HEK293 (cell line): ENCODE data around the gene NID1.

Experiments
- CTCF ChIA-PET: fragments of 350-600 bp; formaldehyde crosslinking; extraction: SDS; loops from one replicate; lab custom pipeline; 2021; ENCODE audit warnings: antibody characterized with exemption; lab: Yijun Ruan, JAX
- POLR2A ChIA-PET: fragments of 300-600 bp; formaldehyde crosslinking; extraction: SDS; loops from one replicate; lab custom pipeline; 2020; ENCODE audit warnings: antibody characterized with exemption, inconsistent platforms; lab: Yijun Ruan, JAX
- H3K27ac ChIP-seq: fragments of 200-500 bp; sonication (Bioruptor generic); 2 replicates; pipeline ENCODE4 v1.5.1; 2014; ENCODE audit warnings: low read depth, low read length, control low read depth, inconsistent platforms; ENCODE audit errors: extremely low read depth
- H3K36me3 ChIP-seq, 2 experiments: fragments of 200-500 bp in 1 of 2; sonication (Bioruptor generic) in 1 of 2; 1 replicate in 1 of 2; 2 replicates in 1 of 2; pipeline ENCODE4 v1.5.1; 2014 to 2017; ENCODE audit warnings: inconsistent platforms in 2 of 2, low read length in 2 of 2; ENCODE audit not compliant: control insufficient read depth in 2 of 2, insufficient read depth in 1 of 2
- H3K4me1 ChIP-seq: fragments of 200-500 bp; sonication (Bioruptor generic); 2 replicates; pipeline ENCODE4 v1.5.1; 2014; ENCODE audit warnings: mild to moderate bottlenecking, low read length, inconsistent platforms; ENCODE audit not compliant: control insufficient read depth, insufficient read depth
- H3K4me3 ChIP-seq: 2 replicates; pipeline ENCODE4 v1.5.1; 2011; ENCODE audit warnings: low read depth, mild to moderate bottlenecking, control low read depth, low read length, moderate library complexity
- H3K9me3 ChIP-seq: fragments of 200-500 bp; sonication (Bioruptor generic); 2 replicates; pipeline ENCODE4 v1.5.1; 2014; ENCODE audit warnings: low read depth, low read length, inconsistent platforms; ENCODE audit not compliant: control insufficient read depth, insufficient read depth
- HOXD13 ChIP-seq: sonication (generic); formaldehyde crosslinking; IDR thresholded peaks from 2 replicates; pipeline ENCODE4 v1.8.0; 2022; ENCODE audit warnings: missing genetic modification reagents, borderline replicate concordance
- KLF7 ChIP-seq: fragments of 450-650 bp; formaldehyde crosslinking; IDR thresholded peaks from 2 replicates; pipeline ENCODE4 v1.5.1; 2016; ENCODE audit warnings: missing biosample characterization, missing genetic modification characterization, borderline replicate concordance
- PRDM4 ChIP-seq: fragments of 450-650 bp; formaldehyde crosslinking; IDR thresholded peaks from 2 replicates; pipeline ENCODE4 v1.5.1; 2017; ENCODE audit warnings: missing biosample characterization, missing genetic modification characterization
- REPIN1 ChIP-seq: fragments of 450-650 bp; formaldehyde crosslinking; IDR thresholded peaks from 2 replicates; pipeline ENCODE4 v1.5.1; 2017; ENCODE audit warnings: missing biosample characterization, missing genetic modification characterization, low read depth
- SCRT1 ChIP-seq: fragments of 450-650 bp; formaldehyde crosslinking; IDR thresholded peaks from 2 replicates; pipeline ENCODE4 v1.5.1; 2016; ENCODE audit warnings: missing biosample characterization, missing genetic modification characterization, borderline replicate concordance
- SP7 ChIP-seq: fragments of 450-650 bp; formaldehyde crosslinking; IDR thresholded peaks from 2 replicates; pipeline ENCODE4 v1.5.1; 2016; ENCODE audit warnings: missing biosample characterization, missing genetic modification characterization
- TCF7L2 ChIP-seq: IDR thresholded peaks from 2 replicates; pipeline ENCODE4 v1.6.1; 2011; ENCODE audit warnings: low read depth, mild to moderate bottlenecking, inconsistent platforms, low read length, moderate library complexity, borderline replicate concordance
- ZNF121 ChIP-seq: fragments of 450-650 bp; formaldehyde crosslinking; IDR thresholded peaks from 2 replicates; pipeline ENCODE4 v1.5.1; 2016; ENCODE audit warnings: missing biosample characterization, missing genetic modification characterization
- ZNF16 ChIP-seq: fragments of 450-650 bp; formaldehyde crosslinking; IDR thresholded peaks from 2 replicates; pipeline ENCODE4 v1.5.1; 2016; ENCODE audit warnings: low read depth, missing biosample characterization, missing genetic modification characterization
- ZNF23 ChIP-seq: fragments of 450-650 bp; formaldehyde crosslinking; IDR thresholded peaks from 2 replicates; pipeline ENCODE4 v1.5.1; 2016; ENCODE audit warnings: missing biosample characterization, missing genetic modification characterization, borderline replicate concordance
- ZNF24 ChIP-seq: fragments of 450-650 bp; formaldehyde crosslinking; IDR thresholded peaks from 2 replicates; pipeline ENCODE4 v1.5.1; 2016; ENCODE audit warnings: missing biosample characterization, missing genetic modification characterization
- ZNF266 ChIP-seq: fragments of 450-650 bp; formaldehyde crosslinking; IDR thresholded peaks from 2 replicates; pipeline ENCODE4 v1.5.1; 2016; ENCODE audit warnings: missing biosample characterization, missing genetic modification characterization, low read depth
- ZNF324 ChIP-seq: fragments of 450-650 bp; formaldehyde crosslinking; IDR thresholded peaks from 2 replicates; pipeline ENCODE4 v1.5.1; 2016; ENCODE audit warnings: missing biosample characterization, missing genetic modification characterization
- ZNF433 ChIP-seq: fragments of 450-650 bp; formaldehyde crosslinking; IDR thresholded peaks from 2 replicates; pipeline ENCODE4 v1.5.1; 2016; ENCODE audit warnings: missing biosample characterization, missing genetic modification characterization, low read depth
- ZNF449 ChIP-seq: fragments of 450-650 bp; formaldehyde crosslinking; IDR thresholded peaks from 2 replicates; pipeline ENCODE4 v1.5.1; 2017; ENCODE audit warnings: missing biosample characterization, mild to moderate bottlenecking, missing genetic modification characterization, moderate library complexity
- ZNF623 ChIP-seq: fragments of 450-650 bp; formaldehyde crosslinking; IDR thresholded peaks from 2 replicates; pipeline ENCODE4 v1.5.1; 2016; ENCODE audit warnings: missing biosample characterization, missing genetic modification characterization
- ZNF658 ChIP-seq: fragments of 450-650 bp; formaldehyde crosslinking; IDR thresholded peaks from 2 replicates; pipeline ENCODE4; 2016; ENCODE audit warnings: missing biosample characterization, missing genetic modification characterization
- ZNF785 ChIP-seq: fragments of 450-650 bp; formaldehyde crosslinking; IDR thresholded peaks from 2 replicates; pipeline ENCODE4 v1.5.1; 2016; ENCODE audit warnings: missing biosample characterization, missing genetic modification characterization
- ZSCAN4 ChIP-seq: fragments of 450-650 bp; formaldehyde crosslinking; IDR thresholded peaks from 2 replicates; pipeline ENCODE4 v1.5.1; 2017; ENCODE audit warnings: missing biosample characterization, missing genetic modification characterization
- TF ChIP-seq, protein P1 (sequence below): fragments of 450-650 bp; formaldehyde crosslinking; IDR thresholded peaks from 2 replicates; pipeline ENCODE4 v1.5.1; 2016; ENCODE audit warnings: missing biosample characterization, missing genetic modification characterization, borderline replicate concordance

Gene NID1

GRCh38 chr1:235993652-235994051 is 71.2 kb downstream of the NID1 start (continued):
- TF ChIP-seq ZNF266 (no peak), ZNF623 (tag by site-specific recombination) (no peak)

DNA sequence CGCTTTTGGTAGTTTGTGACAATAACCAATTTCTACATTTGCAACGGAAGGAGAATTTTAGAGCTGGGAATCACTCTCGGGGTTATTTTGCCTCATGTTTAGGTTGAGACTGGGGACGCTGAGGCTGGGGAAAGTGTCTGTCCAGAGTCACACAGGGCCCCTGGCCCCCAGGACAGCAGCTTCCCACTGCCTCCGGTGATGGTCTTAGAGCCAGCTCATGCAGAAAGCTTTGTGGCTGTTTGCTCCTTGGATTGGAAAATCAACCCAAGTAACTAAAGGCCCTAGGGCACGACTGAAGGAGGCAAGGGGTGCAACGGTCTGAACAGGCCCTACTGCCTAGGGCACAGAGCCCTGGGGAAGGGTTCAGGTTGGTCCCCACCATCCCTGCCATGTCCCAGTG is 72.0 kb downstream of the NID1 start:
- ChIA-PET CTCF (interaction anchor here (1.1 kb wide), 1 partner anchor 23 kb away, joined by 3 read pairs; no protein-coding TSS in a partner anchor), POLR2A (no interaction called here)
- H3K9me3 ChIP-seq, result no peaks in the 10 kb centered on the region; the same call in 1 of the 2 replicates
- no peak overlapping the region for H3K4me3 ChIP-seq
- H3K4me1 ChIP-seq, result no peaks in the 10 kb centered on the region
- H3K27ac ChIP-seq, result no peak overlapping the region
- TF ChIP-seq SCRT1 (no peak), ZNF324 (no peak), ZNF23 (no peak)
- H3K36me3 ChIP-seq, result peaks cover 19 to 50% of the 10 kb centered on the region in 2 experiments

- no peak overlapping the region for H3K4me3 ChIP-seq
- ChIA-PET POLR2A (no interaction called here), CTCF (interaction anchor here (1.1 kb wide), 1 partner anchor 23 kb away, joined by 3 read pairs; no protein-coding TSS in a partner anchor)
- no peak overlapping the region for H3K27ac ChIP-seq
- TF ChIP-seq ZNF24 (tag by site-specific recombination), result no peak
- no peak for TF ChIP-seq ZNF449 (tag by site-specific recombination)
- no peak for TF ChIP-seq PRDM4 (tag by site-specific recombination)
- TF ChIP-seq REPIN1 (tag by site-specific recombination), result no peak
- TF ChIP-seq HOXD13 (CRISPR knock-in tag), result no peak
- TF ChIP-seq ZSCAN4 (tag by site-specific recombination), result no peak
- TF ChIP-seq ZNF433, result no peak
- TF ChIP-seq ZNF16, result no peak
- no peak for TF ChIP-seq KLF7 (tag by site-specific recombination)
- TF ChIP-seq ZNF121 (tag by site-specific recombination), result no peak
- TF ChIP-seq ZNF658 (tag by site-specific recombination), result no peak
- TF ChIP-seq, protein P1, sequence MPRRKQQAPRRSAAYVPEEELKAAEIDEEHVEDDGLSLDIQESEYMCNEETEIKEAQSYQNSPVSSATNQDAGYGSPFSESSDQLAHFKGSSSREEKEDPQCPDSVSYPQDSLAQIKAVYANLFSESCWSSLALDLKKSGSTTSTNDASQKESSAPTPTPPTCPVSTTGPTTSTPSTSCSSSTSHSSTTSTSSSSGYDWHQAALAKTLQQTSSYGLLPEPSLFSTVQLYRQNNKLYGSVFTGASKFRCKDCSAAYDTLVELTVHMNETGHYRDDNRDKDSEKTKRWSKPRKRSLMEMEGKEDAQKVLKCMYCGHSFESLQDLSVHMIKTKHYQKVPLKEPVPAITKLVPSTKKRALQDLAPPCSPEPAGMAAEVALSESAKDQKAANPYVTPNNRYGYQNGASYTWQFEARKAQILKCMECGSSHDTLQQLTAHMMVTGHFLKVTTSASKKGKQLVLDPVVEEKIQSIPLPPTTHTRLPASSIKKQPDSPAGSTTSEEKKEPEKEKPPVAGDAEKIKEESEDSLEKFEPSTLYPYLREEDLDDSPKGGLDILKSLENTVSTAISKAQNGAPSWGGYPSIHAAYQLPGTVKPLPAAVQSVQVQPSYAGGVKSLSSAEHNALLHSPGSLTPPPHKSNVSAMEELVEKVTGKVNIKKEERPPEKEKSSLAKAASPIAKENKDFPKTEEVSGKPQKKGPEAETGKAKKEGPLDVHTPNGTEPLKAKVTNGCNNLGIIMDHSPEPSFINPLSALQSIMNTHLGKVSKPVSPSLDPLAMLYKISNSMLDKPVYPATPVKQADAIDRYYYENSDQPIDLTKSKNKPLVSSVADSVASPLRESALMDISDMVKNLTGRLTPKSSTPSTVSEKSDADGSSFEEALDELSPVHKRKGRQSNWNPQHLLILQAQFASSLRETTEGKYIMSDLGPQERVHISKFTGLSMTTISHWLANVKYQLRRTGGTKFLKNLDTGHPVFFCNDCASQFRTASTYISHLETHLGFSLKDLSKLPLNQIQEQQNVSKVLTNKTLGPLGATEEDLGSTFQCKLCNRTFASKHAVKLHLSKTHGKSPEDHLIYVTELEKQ (tag by site-specific recombination), result no peak
- no peak for TF ChIP-seq SP7
- TF ChIP-seq TCF7L2, result no peak
- TF ChIP-seq ZNF785 (tag by site-specific recombination), result no peak
- H3K9me3 ChIP-seq, result no peaks in the 10 kb centered on the region; the same call in 1 of the 2 replicates
- no peaks in the 10 kb centered on the region for H3K4me1 ChIP-seq
- H3K36me3 ChIP-seq, result peaks cover 19 to 52% of the 10 kb centered on the region in 2 experiments
Observed at GRCh38 chr1:235992346-235992745, 72.5 kb downstream of the NID1 start.
